GM10248 (cell line): ENCODE measurements around the gene NUDT19.
A peak's percentile ranks its signal among the peaks of the same experiment; 100 is the strongest.
"Not testable (repeated sequence)": the region's sequence is repeated elsewhere in the genome, so short reads cannot be mapped to it uniquely, and the experiment has no call there.

Experiments used
- CTCF ChIA-PET: fragments of 300-600 bp; sonication (Branson Sonifier 250); formaldehyde crosslinking; extraction: SDS; loops from one replicate; lab custom pipeline; 2021; ENCODE audit warnings: antibody characterized with exemption; lab: Yijun Ruan, JAX
- POLR2A ChIA-PET: fragments of 350-650 bp; sonication (Branson Sonifier 250); formaldehyde crosslinking; extraction: SDS; loops from one replicate; lab custom pipeline; 2020; ENCODE audit warnings: antibody characterized with exemption; lab: Yijun Ruan, JAX
- DNase-seq: peaks from one replicate; pipeline ENCODE4 v3.0.0; 2012; ENCODE audit errors: extremely low spot score
- CTCF ChIP-seq: IDR thresholded peaks from 2 replicates; pipeline ENCODE4 v1.5.1; 2012; ENCODE audit warnings: mild to moderate bottlenecking, low read depth; ENCODE audit errors: extremely low read depth, missing control alignments, control extremely low read depth

The NUDT19 gene

GRCh38 chr19:32691952-32692726 lies 518 bp downstream of the NUDT19 start:
- POLR2A ChIA-PET, result interaction anchor here (0.8 kb wide), 1 partner anchor 17 kb away, joined by 3 read pairs; the partner anchor contains the start of gene ANKRD27
- TF ChIP-seq CTCF, result no peak
- peak; percentile 79 for DNase-seq
- CTCF ChIA-PET, result interaction anchor here (0.8 to 1.2 kb wide), 4 partner anchors 9 to 492 kb away, joined by 3 to 7 read pairs (median 5); partner anchors contain the start of genes ANKRD27 and RGS9BP

- POLR2A ChIA-PET, result no interaction called here
- DNase-seq, result no peak
- no peak for TF ChIP-seq CTCF
- CTCF ChIA-PET, result interaction anchor here (1.0 kb wide), 1 partner anchor 12 kb away, joined by 4 read pairs; no protein-coding TSS in a partner anchor
These were observed 1.1 kb downstream of the NUDT19 start for GRCh38 chr19:32692727-32693061.

GRCh38 chr19:32693151-32694108 lies 1.8 kb downstream of the NUDT19 start:
- DNase-seq, POLR2A ChIA-PET: not testable (repeated sequence)
- CTCF ChIA-PET, result interaction anchor here (1.0 kb wide), 2 partner anchors 13 to 17 kb away, joined by 3 to 4 read pairs; no protein-coding TSS in a partner anchor

- POLR2A ChIA-PET, DNase-seq: not testable (repeated sequence)
- CTCF ChIA-PET, result interaction anchor here (1.0 kb wide), 1 partner anchor 18 kb away, joined by 3 read pairs; no protein-coding TSS in a partner anchor
These were observed 2.7 kb downstream of the NUDT19 start for GRCh38 chr19:32694316-32694715.

GRCh38 chr19:32694851-32695250 lies 3.2 kb downstream of the NUDT19 start:
- POLR2A ChIA-PET, CTCF ChIA-PET, DNase-seq: not testable (repeated sequence)

GRCh38 chr19:32695506-32695905 lies 3.9 kb downstream of the NUDT19 start:
- CTCF ChIA-PET, POLR2A ChIA-PET, DNase-seq: not testable (repeated sequence)

- DNase-seq, POLR2A ChIA-PET, CTCF ChIA-PET: not testable (repeated sequence)
These were observed 5.2 kb downstream of the NUDT19 start for GRCh38 chr19:32696771-32697170.

- CTCF ChIA-PET, result interaction anchor here (0.9 to 1.2 kb wide), 2 partner anchors 10 to 22 kb away, joined by 3 read pairs; no protein-coding TSS in a partner anchor
- POLR2A ChIA-PET, result not testable (repeated sequence)
These were observed 8.5 kb downstream of the NUDT19 start for GRCh38 chr19:32700129-32700528.

GRCh38 chr19:32702010-32702409 lies 10.4 kb downstream of the NUDT19 start:
- ChIA-PET CTCF (no interaction called here), POLR2A (no interaction called here)
- TF ChIP-seq CTCF, result no peak
- no peak for DNase-seq

More at GRCh38 chr19:32700129-32700528, 8.5 kb downstream of the NUDT19 start:
- DNase-seq, result not testable (repeated sequence)

- CTCF ChIA-PET, DNase-seq: not testable (repeated sequence)
- POLR2A ChIA-PET, result interaction anchor here (0.6 kb wide), 1 partner anchor 39 kb away, joined by 5 read pairs; no protein-coding TSS in a partner anchor
These were observed 12.4 kb downstream of the NUDT19 start for GRCh38 chr19:32704006-32704405.
